Esophagus squamous epithelium (tissue), 5 donors: ENCODE results near the gene CCDC83. TPM values are rescaled to one million over a fixed set of nuclear protein-coding genes. Genes with fewer than 3 reads are reported as not detected.
A peak's percentile ranks its signal among the peaks of the same experiment; 100 is the strongest.
"Not testable (repeated sequence)": the region's sequence is repeated elsewhere in the genome, so short reads cannot be mapped to it uniquely, and the experiment has no call there.

Experiments used
- DNase-seq: peaks from one replicate; lab custom pipeline; 2025; lab: John Stamatoyannopoulos, UW
- H3K27ac ChIP-seq, 4 donors: fragments of 200-600 bp; sonication (generic); one replicate each; pipeline ENCODE4 v1.5.1; 2016 to 2019; ENCODE audit warnings: mild to moderate bottlenecking in 1 of 4
- H3K27me3 ChIP-seq, 4 donors: fragments of 200-600 bp; sonication (generic); 1 replicate in 3 of 4; 2 replicates in 1 of 4; pipeline versions ENCODE4 v1.5.1 to v1.6.0; 2017 to 2021; ENCODE audit warnings: antibody characterized with exemption in 1 of 4
- H3K36me3 ChIP-seq, 3 donors: fragments of 200-600 bp; sonication (generic); one replicate each; pipeline ENCODE4 v1.5.1; 2016 to 2019
- H3K4me1 ChIP-seq, 3 donors: fragments of 200-600 bp; sonication (generic); one replicate each; pipeline ENCODE4 v1.5.1; 2017 to 2019
- H3K4me3 ChIP-seq, 4 donors: fragments of 200-600 bp; sonication (generic); 1 replicate in 3 of 4; 2 replicates in 1 of 4; pipeline ENCODE4 v1.5.1; 2016 to 2019; ENCODE audit warnings: mild to moderate bottlenecking in 2 of 4, moderate library complexity in 1 of 4
- H3K9me3 ChIP-seq, 3 donors: fragments of 200-600 bp; sonication (generic); one replicate each; pipeline ENCODE4 v1.5.1; 2016 to 2019
- CTCF ChIP-seq, 6 experiments: fragments of 450-650 bp in 4 of 6; fragments of 200-600 bp in 2 of 6; sonication (generic) in 2 of 6; IDR thresholded peaks; one replicate each; pipeline ENCODE4 v1.5.1; 2016 to 2019; ENCODE audit warnings: antibody characterized with exemption in 6 of 6, mild to moderate bottlenecking in 4 of 6, moderate library complexity in 4 of 6
- POLR2A ChIP-seq, 4 donors: fragments of 450-650 bp; IDR thresholded peaks; one replicate each; pipeline ENCODE4 v1.6.1; 2017; ENCODE audit warnings: antibody characterized with exemption in 4 of 4, mild to moderate bottlenecking in 4 of 4, moderate library complexity in 3 of 4
- WGBS, 2 donors: methylation state at CpG; one replicate each; pipeline ENCODE4 v1.1.5; 2018; 5-methylcytosine and 5-hydroxymethylcytosine counted together
- intact Hi-C: fragments of 100-400 bp; cut with DNase I; formaldehyde crosslinking; loops from one replicate; pipeline ENCODE4 v1.15.0; 2022
- total RNA-seq, 4 donors: library from RNA; depleted of rRNA; stranded (reverse); fragments of >200 nt; gene quantifications; one replicate each; pipeline ENCODE4 v1.1.0, GENCODE V29; 2016
- donor health status: DM: yes; HTN: yes; CAD: no.

Gene CCDC83
- total RNA-seq, 4 donors from 2014 or later: not detected

GRCh38 chr11:85950317-85951048 lies 95.3 kb downstream of the CCDC83 start:
- no peaks in the 10 kb centered on the region for H3K9me3 ChIP-seq
- H3K4me1 ChIP-seq: peaks cover 6 to 34% (median 8%) of the 10 kb centered on the region in 3 donors
- 93 to 97% methylated on average over 8 of the region's 8 CpGs for WGBS, 2 donors
- TF ChIP-seq POLR2A (IDR thresholded peaks at IDR 0.05): no peak
- no peak for TF ChIP-seq CTCF (IDR thresholded peaks at IDR 0.05)
- peaks cover 0 to 22% (median 6%) of the 10 kb centered on the region in 3 donors for H3K36me3 ChIP-seq
- H3K27me3 ChIP-seq: no peaks in the 10 kb centered on the region
- H3K27ac ChIP-seq: no peak overlapping the region
- no peak overlapping the region for H3K4me3 ChIP-seq
- no peak for DNase-seq
- intact Hi-C loops: no loop called here

- no peaks in the 10 kb centered on the region for H3K27me3 ChIP-seq
- WGBS, 2 donors: 86 to 93% methylated on average over 4 of the region's 4 CpGs
- intact Hi-C loops: no loop called here
Measured at GRCh38 chr11:85951049-85951405, 95.8 kb downstream of the CCDC83 start.

GRCh38 chr11:85951428-85952107 lies 96.4 kb downstream of the CCDC83 start:
- Histone ChIP-seq H3K4me3 (no peak overlapping the region), H3K27me3 (no peaks in the 10 kb centered on the region), H3K27ac (no peak overlapping the region), H3K36me3 (peaks cover 0 to 33% (median 6%) of the 10 kb centered on the region in 3 donors), H3K9me3 (no peaks in the 10 kb centered on the region), H3K4me1 (peaks cover 9 to 27% (median 11%) of the 10 kb centered on the region in 3 donors)
- intact Hi-C loops: no loop called here
- TF ChIP-seq POLR2A (IDR thresholded peaks at IDR 0.05) (no peak), CTCF (IDR thresholded peaks at IDR 0.05) (no peak)
- no peak for DNase-seq
- WGBS, 2 donors: 95 to 97% methylated on average over 3 of the region's 3 CpGs

More at GRCh38 chr11:85951049-85951405, 95.8 kb downstream of the CCDC83 start:
- no peak for DNase-seq
- Histone ChIP-seq H3K27ac (no peak overlapping the region), H3K4me3 (no peak overlapping the region), H3K4me1 (peaks cover 9 to 29% (median 11%) of the 10 kb centered on the region in 3 donors), H3K36me3 (peaks cover 0 to 28% (median 6%) of the 10 kb centered on the region in 3 donors), H3K9me3 (no peaks in the 10 kb centered on the region)
- TF ChIP-seq POLR2A (IDR thresholded peaks at IDR 0.05): no peak
- no peak for TF ChIP-seq CTCF (IDR thresholded peaks at IDR 0.05)

GRCh38 chr11:85952108-85952485 lies 96.9 kb downstream of the CCDC83 start:
- Histone ChIP-seq H3K36me3 (peaks cover 0 to 39% (median 6%) of the 10 kb centered on the region in 3 donors), H3K4me1 (peaks cover 8 to 22% (median 10%) of the 10 kb centered on the region in 3 donors)
- H3K27me3 ChIP-seq, intact Hi-C loops, H3K27ac ChIP-seq, H3K9me3 ChIP-seq, DNase-seq, H3K4me3 ChIP-seq: not testable (repeated sequence)
- WGBS, 2 donors: 85 to 97% methylated on average over 5 to 7 of the region's 7 CpGs

- WGBS, 2 donors: 71 to 76% methylated on average over 2 of the region's 2 CpGs
- no peaks in the 10 kb centered on the region for H3K9me3 ChIP-seq
- H3K4me3 ChIP-seq: no peak overlapping the region
- H3K27me3 ChIP-seq: no peaks in the 10 kb centered on the region
- intact Hi-C loops: no loop called here
- DNase-seq: no peak
- H3K36me3 ChIP-seq: peaks cover 3 to 54% (median 6%) of the 10 kb centered on the region in 3 donors
- H3K4me1 ChIP-seq: peaks cover 3 to 7% (median 5%) of the 10 kb centered on the region in 3 donors
- H3K27ac ChIP-seq: peak overlapping the region in 1 of 4 donors; percentile 19
- TF ChIP-seq CTCF (IDR thresholded peaks at IDR 0.05): no peak
- no peak for TF ChIP-seq POLR2A (IDR thresholded peaks at IDR 0.05)
Measured at GRCh38 chr11:85953491-85954143, 98.4 kb downstream of the CCDC83 start.
